Loucy (cell line): ENCODE measurements around the gene SMARCAL1.

Experiments used
- H2AFZ ChIP-seq: fragments of 200-600 bp; sonication (generic); 2 replicates; pipeline ENCODE4 v1.6.0; 2016; ENCODE audit warnings: antibody characterized with exemption, mild to moderate bottlenecking, low read length, moderate library complexity
- H3F3A ChIP-seq: fragments of 200-600 bp; 2 replicates; pipeline ENCODE4 v1.6.0; 2016; ENCODE audit warnings: antibody characterized with exemption, low read depth, mild to moderate bottlenecking
- H3K27me3 ChIP-seq: fragments of 200-600 bp; sonication (generic); 2 replicates; pipeline ENCODE4 v1.6.1; 2014; ENCODE audit warnings: low read length, mild to moderate bottlenecking; ENCODE audit not compliant: insufficient read depth, poor library complexity, severe bottlenecking
- H3K36me3 ChIP-seq: fragments of 200-600 bp; sonication (generic); 2 replicates; pipeline ENCODE4 v1.6.1; 2016; ENCODE audit warnings: low read length; ENCODE audit not compliant: insufficient read depth
- H3K4me1 ChIP-seq: fragments of 200-600 bp; sonication (generic); 2 replicates; pipeline ENCODE4 v1.5.1; 2014; ENCODE audit warnings: low read length, mild to moderate bottlenecking; ENCODE audit not compliant: insufficient read depth, poor library complexity, severe bottlenecking
- H3K4me2 ChIP-seq: fragments of 200-600 bp; sonication (generic); 2 replicates; pipeline ENCODE4 v1.6.0; 2014; ENCODE audit warnings: antibody characterized with exemption, low read length, low read depth, mild to moderate bottlenecking; ENCODE audit not compliant: poor library complexity, severe bottlenecking
- H3K4me3 ChIP-seq: fragments of 200-600 bp; sonication (generic); 2 replicates; pipeline ENCODE4 v1.5.1; 2014; ENCODE audit warnings: low read length, mild to moderate bottlenecking, mixed read lengths; ENCODE audit not compliant: poor library complexity, severe bottlenecking
- H3K79me2 ChIP-seq: fragments of 200-600 bp; sonication (generic); 2 replicates; pipeline ENCODE4 v1.6.1; 2014; ENCODE audit warnings: low read length; ENCODE audit not compliant: insufficient read depth
- H3K9ac ChIP-seq: fragments of 200-600 bp; sonication (generic); 2 replicates; pipeline ENCODE4 v1.6.0; 2014; ENCODE audit warnings: mild to moderate bottlenecking, low read depth, low read length, moderate library complexity; ENCODE audit not compliant: poor library complexity, severe bottlenecking
- H3K9me2 ChIP-seq: fragments of 200-600 bp; sonication (generic); replicated peaks from 2 replicates; pipeline ENCODE4 v1.6.1; 2016; ENCODE audit warnings: low read depth, low read length, mixed read lengths
- H3K9me3 ChIP-seq: fragments of 200-600 bp; sonication (generic); 2 replicates; pipeline ENCODE4 v1.6.1; 2014; ENCODE audit warnings: mild to moderate bottlenecking, antibody characterized with exemption, low read length, low read depth; ENCODE audit not compliant: insufficient read depth
- H4K20me1 ChIP-seq: fragments of 200-600 bp; sonication (generic); 2 replicates; pipeline ENCODE4 v1.6.0; 2014; ENCODE audit warnings: antibody characterized with exemption, low read length, mild to moderate bottlenecking; ENCODE audit not compliant: insufficient read depth, poor library complexity, severe bottlenecking
- CTCF ChIP-seq: fragments of 200-600 bp; sonication (generic); conservative IDR thresholded peaks from 2 replicates; pipeline ENCODE4 v1.5.1; 2014; ENCODE audit warnings: mild to moderate bottlenecking, antibody characterized with exemption, low read length
- EZH2phosphoT487 ChIP-seq: fragments of 200-600 bp; IDR thresholded peaks from 2 replicates; pipeline ENCODE4 v1.6.1; 2018; ENCODE audit warnings: antibody characterized with exemption, mild to moderate bottlenecking, moderate library complexity, borderline replicate concordance

The SMARCAL1 gene

GRCh38 chr2:216436383-216436782 is 24.1 kb downstream of the SMARCAL1 start:
- peaks cover 4% of the 10 kb centered on the region for H3K4me1 ChIP-seq
- H3K9me3 ChIP-seq, result no peaks in the 10 kb centered on the region
- no peaks in the 10 kb centered on the region for H3K9me2 ChIP-seq
- no peaks in the 10 kb centered on the region for H3F3A ChIP-seq
- H3K4me3 ChIP-seq, result no peak overlapping the region
- H3K9ac ChIP-seq, result no peak overlapping the region
- TF ChIP-seq CTCF (no peak), EZH2phosphoT487 (no peak)
- no peaks in the 10 kb centered on the region for H3K79me2 ChIP-seq
- no peaks in the 10 kb centered on the region for H4K20me1 ChIP-seq
- no peak overlapping the region for H2AFZ ChIP-seq
- H3K36me3 ChIP-seq, result peaks cover 65% of the 10 kb centered on the region; the same call in 1 of the 2 replicates
- no peaks in the 10 kb centered on the region for H3K27me3 ChIP-seq
- H3K4me2 ChIP-seq, result no peak overlapping the region

- no peaks in the 10 kb centered on the region for H3K27me3 ChIP-seq
- TF ChIP-seq CTCF, result no peak
- no peak for TF ChIP-seq EZH2phosphoT487
- no peak overlapping the region for H3K4me2 ChIP-seq
- no peak overlapping the region for H2AFZ ChIP-seq
- no peaks in the 10 kb centered on the region for H3K9me3 ChIP-seq
- H4K20me1 ChIP-seq, result no peaks in the 10 kb centered on the region
- H3K9ac ChIP-seq, result no peak overlapping the region
- H3F3A ChIP-seq, result no peaks in the 10 kb centered on the region
- no peak overlapping the region for H3K4me3 ChIP-seq
- H3K36me3 ChIP-seq, result peaks cover 51% of the 10 kb centered on the region
- no peaks in the 10 kb centered on the region for H3K79me2 ChIP-seq
- H3K9me2 ChIP-seq, result no peaks in the 10 kb centered on the region
- H3K4me1 ChIP-seq, result no peaks in the 10 kb centered on the region
Observed at GRCh38 chr2:216441308-216442010, 29.2 kb downstream of the SMARCAL1 start.

- no peaks in the 10 kb centered on the region for H3F3A ChIP-seq
- H4K20me1 ChIP-seq, result no peaks in the 10 kb centered on the region
- H3K4me2 ChIP-seq, result no peak overlapping the region
- H3K9ac ChIP-seq, result no peak overlapping the region
- H3K9me3 ChIP-seq, result 0 out of 2 replicates have a peak, but pooled peaks cover 7% of the 10 kb centered on the region
- no peaks in the 10 kb centered on the region for H3K9me2 ChIP-seq
- H3K27me3 ChIP-seq, result no peaks in the 10 kb centered on the region
- H2AFZ ChIP-seq, result no peak overlapping the region
- H3K4me1 ChIP-seq, result no peaks in the 10 kb centered on the region
- H3K4me3 ChIP-seq, result no peak overlapping the region
- no peaks in the 10 kb centered on the region for H3K79me2 ChIP-seq
- H3K36me3 ChIP-seq, result peaks cover 65% of the 10 kb centered on the region
- no peak for TF ChIP-seq EZH2phosphoT487
- TF ChIP-seq CTCF, result no peak
Observed at GRCh38 chr2:216445501-216445900, 33.2 kb downstream of the SMARCAL1 start.
